WTC11 (cell line): ENCODE measurements around the gene CHAC1. TPM values are rescaled to one million over a fixed set of nuclear protein-coding genes. Genes with fewer than 3 reads are reported as not detected.
A peak's percentile ranks its signal among the peaks of the same experiment; 100 is the strongest.

ENCODE experiments used
- ATAC-seq: fragments of 200-7000 bp; cut with Tn5 transposase; 2 replicates; pipeline ENCODE4 v1.10.0; 2021; ENCODE audit warnings: mild to moderate bottlenecking, moderate library complexity
- CTCF ChIA-PET: fragments of 300-600 bp; sonication (Branson Sonifier 250); formaldehyde crosslinking; loops from one replicate; lab custom pipeline; 2021; ENCODE audit warnings: antibody characterized with exemption; lab: Charles Lee
- POLR2A ChIA-PET: fragments of 350-600 bp; sonication (Branson Sonifier 250); formaldehyde crosslinking; loops from one replicate; lab custom pipeline; 2021; ENCODE audit warnings: antibody characterized with exemption; lab: Charles Lee
- DNase-seq: peaks from one replicate; pipeline ENCODE4 v3.0.0; 2021; ENCODE audit warnings: low spot score
- H3K27ac Mint-ChIP-seq: 2 replicates; pipeline ENCODE4 v1.8.0; 2021; ENCODE audit warnings: mixed read lengths
- H3K27me3 Mint-ChIP-seq: 2 replicates; pipeline ENCODE4 v1.8.0; 2021; ENCODE audit warnings: low read depth, mild to moderate bottlenecking, moderate library complexity, mixed read lengths
- H3K36me3 Mint-ChIP-seq: 2 replicates; pipeline ENCODE4 v1.8.0; 2021; ENCODE audit warnings: mixed read lengths
- H3K4me1 Mint-ChIP-seq: 2 replicates; pipeline ENCODE4 v1.8.0; 2022; ENCODE audit warnings: mixed read lengths
- H3K4me3 Mint-ChIP-seq: 2 replicates; pipeline ENCODE4 v1.8.0; 2021; ENCODE audit warnings: mild to moderate bottlenecking, moderate library complexity, mixed read lengths
- H3K9me3 Mint-ChIP-seq: 2 replicates; pipeline ENCODE4 v1.8.0; 2021; ENCODE audit warnings: mixed read lengths
- AFF4 ChIP-seq: sonication (generic); formaldehyde crosslinking; IDR thresholded peaks from 2 replicates; pipeline ENCODE4 v1.8.1; 2023; ENCODE audit warnings: mild to moderate bottlenecking, missing genetic modification reagents, borderline replicate concordance
- ARID4B ChIP-seq: sonication (generic); formaldehyde crosslinking; IDR thresholded peaks from 2 replicates; pipeline ENCODE4 v1.8.0; 2023; ENCODE audit warnings: missing genetic modification reagents, mild to moderate bottlenecking, borderline replicate concordance
- E2F1 ChIP-seq: sonication (generic); formaldehyde crosslinking; IDR thresholded peaks from 2 replicates; pipeline ENCODE4 v1.8.0; 2022; ENCODE audit warnings: mild to moderate bottlenecking, missing genetic modification reagents
- E2F5 ChIP-seq: sonication (generic); formaldehyde crosslinking; IDR thresholded peaks from 2 replicates; pipeline ENCODE4 v1.8.1; 2022; ENCODE audit warnings: mild to moderate bottlenecking, moderate library complexity, missing genetic modification reagents
- EMX1 ChIP-seq: fragments of 250-450 bp; sonication (Bioruptor Pico); IDR thresholded peaks from 2 replicates; pipeline ENCODE4 v1.8.0; 2021; ENCODE audit warnings: mild to moderate bottlenecking
- FOXJ3 ChIP-seq: sonication (generic); formaldehyde crosslinking; IDR thresholded peaks from 2 replicates; pipeline ENCODE4 v1.9.0; 2021; ENCODE audit warnings: missing genetic modification reagents, mild to moderate bottlenecking, borderline replicate concordance
- IRF2 ChIP-seq: sonication (generic); formaldehyde crosslinking; IDR thresholded peaks from 2 replicates; pipeline ENCODE4 v1.8.0; 2022; ENCODE audit warnings: low read depth, missing genetic modification reagents, borderline replicate concordance
- JUN ChIP-seq: sonication (generic); formaldehyde crosslinking; IDR thresholded peaks from 2 replicates; pipeline ENCODE4 v1.8.0; 2023; ENCODE audit warnings: mild to moderate bottlenecking, missing genetic modification reagents
- NFATC4 ChIP-seq: fragments of 250-450 bp; sonication (Bioruptor Pico); IDR thresholded peaks from 2 replicates; pipeline ENCODE4 v1.9.0; 2021; ENCODE audit warnings: mild to moderate bottlenecking
- PREB ChIP-seq: sonication (generic); formaldehyde crosslinking; IDR thresholded peaks from 2 replicates; pipeline ENCODE4 v1.8.1; 2022; ENCODE audit warnings: mild to moderate bottlenecking, missing genetic modification reagents, moderate library complexity, borderline replicate concordance
- SMAD4 ChIP-seq: sonication (generic); formaldehyde crosslinking; IDR thresholded peaks from 2 replicates; pipeline ENCODE4 v1.8.0; 2022; ENCODE audit warnings: mild to moderate bottlenecking, missing genetic modification reagents
- TEAD1 ChIP-seq: sonication (generic); formaldehyde crosslinking; IDR thresholded peaks from 2 replicates; pipeline ENCODE4 v1.8.0; 2022; ENCODE audit warnings: mild to moderate bottlenecking, missing genetic modification reagents
- ZNF121 ChIP-seq: sonication (generic); formaldehyde crosslinking; IDR thresholded peaks from 2 replicates; pipeline ENCODE4 v1.8.0; 2023; ENCODE audit warnings: missing genetic modification reagents
- ZNF416 ChIP-seq: fragments of 250-450 bp; sonication (Bioruptor Pico); IDR thresholded peaks from 2 replicates; pipeline ENCODE4 v1.9.0; 2021; ENCODE audit warnings: mild to moderate bottlenecking, inconsistent platforms
- ZNF423 ChIP-seq: fragments of 250-450 bp; sonication (Bioruptor Pico); IDR thresholded peaks from 2 replicates; pipeline ENCODE4 v2.1.2; 2022; ENCODE audit warnings: mild to moderate bottlenecking, moderate library complexity
- total RNA-seq: library from RNA; stranded (reverse); gene quantifications from 3 replicates; pipeline ENCODE4 v1.2.3, GENCODE V29; 2021

The CHAC1 gene
- total RNA-seq, 1 experiment from 2014 or later, result 31.0 TPM

- TF ChIP-seq ARID4B (peak; percentile 28; the same call in 1 of the 2 replicates), SMAD4 (no peak), TEAD1 (CRISPR knock-in tag) (no peak), E2F5 (no peak)
Measured at GRCh38 chr15:40956541-40956982, 3.3 kb downstream of the CHAC1 start (continued).

- Mint-ChIP-seq H3K4me1 (peaks cover 46% of the 10 kb centered on the region), H3K4me3 (no peak overlapping the region), H3K36me3 (peaks cover 10% of the 10 kb centered on the region), H3K27ac (no peak overlapping the region), H3K9me3 (peaks cover 2% of the 10 kb centered on the region; the same call in 1 of the 2 replicates), H3K27me3 (no peaks in the 10 kb centered on the region)
- peak; percentile 90 for TF ChIP-seq ZNF121 (CRISPR knock-in tag)
- no peak for TF ChIP-seq IRF2 (CRISPR knock-in tag)
- TF ChIP-seq E2F1, result no peak
- peak; percentile 8; the same call in 1 of the 2 replicates for TF ChIP-seq NFATC4 (CRISPR knock-in tag)
- TF ChIP-seq AFF4, result no peak
- no peak for TF ChIP-seq ZNF423 (CRISPR knock-in tag)
- no peak for TF ChIP-seq JUN
- no peak for TF ChIP-seq FOXJ3 (CRISPR knock-in tag)
- TF ChIP-seq ZNF416 (CRISPR knock-in tag), result no peak
- TF ChIP-seq E2F5, result no peak
- no peak for TF ChIP-seq PREB
- 0 out of 2 replicates have a peak, but pooled peaks have one; percentile 15 for TF ChIP-seq EMX1 (CRISPR knock-in tag)
- ATAC-seq (no peak), DNase-seq (no peak)
- POLR2A ChIA-PET, result interaction anchor here (0.6 to 2.9 kb wide), 5 partner anchors 8 to 59 kb away, joined by 3 to 17 read pairs (median 3); partner anchors contain the start of gene DLL4
- CTCF ChIA-PET, result interaction anchor here (2.1 to 9.6 kb wide), 2 partner anchors 15 to 42 kb away, joined by 6 to 99 read pairs; no protein-coding TSS in a partner anchor
Measured at GRCh38 chr15:40957041-40957555, 3.8 kb downstream of the CHAC1 start.
